ENCODE measurements around the gene GLE1.

- TF ChIP-seq YY1 (IDR thresholded peaks at IDR 0.05; ENCODE audit: insufficient read depth, insufficient read length) (no peak), ZNF274 (IDR thresholded peaks at IDR 0.05; ENCODE audit: low read depth, low read length) (no peak), SUZ12 (IDR thresholded peaks at IDR 0.05; ENCODE audit: extremely low read depth, insufficient read depth, insufficient read length) (no peak)
These were observed 28.7 kb upstream of the GLE1 start for GRCh38 chr9:128475867-128476266.
